Lower leg skin (tissue), 4 donors: ENCODE results near the gene EPB41L5. TPM values are rescaled to one million over a fixed set of nuclear protein-coding genes. Genes with fewer than 3 reads are reported as not detected.

Experiments used
- DNase-seq, 2 donors: peaks; one replicate each; pipeline ENCODE4 v3.0.0-alpha.2; 2019; ENCODE audit warnings: low spot score in 2 of 2
- H3K4me3 ChIP-seq: fragments of 200-600 bp; sonication (generic); 2 replicates; pipeline ENCODE4 v1.5.1; 2017; ENCODE audit warnings: mild to moderate bottlenecking, low read depth; ENCODE audit not compliant: poor library complexity, severe bottlenecking
- CTCF ChIP-seq, 3 donors: fragments of 450-650 bp; IDR thresholded peaks; one replicate each; pipeline ENCODE4 v1.5.1; 2016; ENCODE audit warnings: antibody characterized with exemption in 3 of 3, mild to moderate bottlenecking in 3 of 3, moderate library complexity in 2 of 3
- POLR2A ChIP-seq, 2 donors: fragments of 450-650 bp; IDR thresholded peaks; one replicate each; pipeline ENCODE4 v1.6.1; 2016 to 2017; ENCODE audit warnings: antibody characterized with exemption in 2 of 2, mild to moderate bottlenecking in 1 of 2, moderate library complexity in 1 of 2
- WGBS, 2 donors: methylation state at CpG; one replicate each; pipeline ENCODE4 v1.1.5; 2018; 5-methylcytosine and 5-hydroxymethylcytosine counted together
- intact Hi-C: fragments of 100-400 bp; cut with DNase I; formaldehyde crosslinking; loops from one replicate; pipeline ENCODE4 v1.15.0; 2023; ENCODE audit warnings: low total_unique reads
- total RNA-seq, 4 donors: library from RNA; depleted of rRNA; stranded (reverse); fragments of >200 nt; gene quantifications; one replicate each; pipeline ENCODE4 v1.1.0, GENCODE V29; 2016

Gene EPB41L5
- total RNA-seq, 4 donors from 2014 or later = 12.4 to 25.4 (median 23.0) TPM

DNA sequence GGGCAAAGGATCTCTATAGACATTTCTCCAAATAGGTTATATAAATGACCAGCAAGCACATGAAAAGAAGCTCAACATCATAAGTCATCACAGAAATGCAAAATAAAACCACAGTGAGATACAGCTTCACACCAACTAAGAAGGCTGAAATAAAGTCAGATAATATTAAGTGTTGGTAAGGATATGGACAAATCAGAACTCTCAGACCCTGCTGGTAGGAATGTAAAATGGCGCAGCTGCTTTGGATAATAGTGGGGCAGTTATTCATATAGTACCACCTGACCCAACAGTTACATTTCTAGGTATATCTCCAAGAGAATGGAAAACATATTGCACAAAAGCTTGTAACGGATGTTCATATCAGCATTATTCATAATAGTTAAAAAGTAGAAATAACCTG is 14.0 kb downstream of the EPB41L5 start:
- TF ChIP-seq POLR2A (IDR thresholded peaks at IDR 0.05) (no peak), CTCF (IDR thresholded peaks at IDR 0.05) (no peak)
- DNase-seq = no peak
- intact Hi-C loops = no loop called here
- WGBS, 2 donors = 97 to 100% methylated on average over 2 of the region's 2 CpGs
- no peak overlapping the region for H3K4me3 ChIP-seq

DNA sequence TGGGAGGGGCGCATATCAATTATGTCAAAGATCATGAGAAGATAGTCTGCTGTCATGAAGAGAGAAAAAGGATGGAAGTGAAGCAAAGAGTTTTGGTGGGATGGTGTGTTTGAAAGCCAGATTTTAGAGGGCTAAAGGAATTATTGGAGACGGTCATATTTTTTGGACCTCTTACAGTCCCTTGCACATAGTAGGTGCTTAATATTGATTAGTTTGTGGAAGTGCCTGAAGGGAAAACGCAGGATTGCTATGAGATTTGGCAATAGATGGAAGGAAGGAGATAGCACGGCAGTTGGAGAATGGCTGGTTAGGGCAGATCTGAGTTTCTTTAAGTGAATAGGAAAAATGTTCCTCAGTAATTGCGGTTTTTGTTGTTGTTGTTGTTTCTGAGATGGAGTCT is 15.9 kb downstream of the EPB41L5 start:
- DNase-seq = no peak
- 89 to 93% methylated on average over 5 of the region's 5 CpGs for WGBS, 2 donors
- intact Hi-C loops = no loop called here
- no peak overlapping the region for H3K4me3 ChIP-seq
- TF ChIP-seq POLR2A (IDR thresholded peaks at IDR 0.05) (no peak), CTCF (IDR thresholded peaks at IDR 0.05) (no peak)

GRCh38 chr2:120029672-120030640 is 17.1 kb downstream of the EPB41L5 start:
- intact Hi-C loops = no loop called here
- no peak for DNase-seq
- 78% methylated on average over 15 of the region's 15 CpGs for WGBS, 2 donors
- H3K4me3 ChIP-seq = no peak overlapping the region
- TF ChIP-seq POLR2A (IDR thresholded peaks at IDR 0.05) (no peak), CTCF (IDR thresholded peaks at IDR 0.05) (no peak)

DNA sequence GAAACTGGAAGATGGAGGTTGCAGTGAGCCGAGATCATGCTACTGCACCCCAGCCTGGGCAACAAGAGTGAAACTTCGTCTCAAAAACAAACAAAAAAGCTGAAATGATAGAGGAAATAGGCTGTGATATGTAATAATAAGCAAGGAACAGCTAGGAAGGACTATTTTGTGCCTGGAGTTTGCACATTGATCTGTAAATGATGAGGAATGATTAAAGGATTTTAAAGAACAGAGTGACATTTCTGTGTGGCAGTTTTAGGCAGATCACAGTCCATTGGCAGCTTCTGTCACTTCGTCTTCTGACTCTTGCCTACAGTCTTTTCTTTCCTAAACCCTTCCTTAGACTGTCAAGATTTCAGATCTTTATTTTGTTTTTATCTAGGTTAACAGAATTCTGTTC is 19.4 kb downstream of the EPB41L5 start:
- 87 to 88% methylated on average over 3 of the region's 3 CpGs for WGBS, 2 donors
- no peak overlapping the region for H3K4me3 ChIP-seq
- no peak for DNase-seq
- TF ChIP-seq POLR2A (IDR thresholded peaks at IDR 0.05) (no peak), CTCF (IDR thresholded peaks at IDR 0.05) (no peak)
- intact Hi-C loops = no loop called here

DNA sequence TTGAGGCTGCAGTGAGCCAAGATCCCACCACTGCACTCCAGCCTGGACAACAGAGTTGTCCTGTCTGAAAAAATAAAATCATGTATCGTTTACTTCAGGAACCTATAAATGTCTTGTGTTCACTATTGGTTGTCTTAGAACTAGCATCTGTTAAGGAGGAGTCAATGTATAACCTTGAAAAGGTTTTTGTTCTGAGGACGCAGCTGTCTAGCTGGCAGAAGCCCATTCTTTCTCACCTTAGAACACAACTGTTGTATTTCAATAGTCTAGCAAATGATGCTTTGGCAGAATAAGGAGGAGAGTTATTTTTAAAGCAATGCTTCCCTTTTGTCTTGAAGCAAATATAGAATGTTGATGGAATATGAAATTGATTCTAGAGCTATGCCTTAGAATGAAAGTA is 21.1 kb downstream of the EPB41L5 start:
- H3K4me3 ChIP-seq = no peak overlapping the region
- 83 to 87% methylated on average over 2 of the region's 2 CpGs for WGBS, 2 donors
- intact Hi-C loops = no loop called here
- DNase-seq = no peak
- no peak for TF ChIP-seq CTCF (IDR thresholded peaks at IDR 0.05)
- no peak for TF ChIP-seq POLR2A (IDR thresholded peaks at IDR 0.05)
